ENCODE measurements around the gene CTNNA3.
"Not testable (repeated sequence)": the region's sequence is repeated elsewhere in the genome, so short reads cannot be mapped to it uniquely, and the experiment has no call there.

The CTNNA3 gene

DNA sequence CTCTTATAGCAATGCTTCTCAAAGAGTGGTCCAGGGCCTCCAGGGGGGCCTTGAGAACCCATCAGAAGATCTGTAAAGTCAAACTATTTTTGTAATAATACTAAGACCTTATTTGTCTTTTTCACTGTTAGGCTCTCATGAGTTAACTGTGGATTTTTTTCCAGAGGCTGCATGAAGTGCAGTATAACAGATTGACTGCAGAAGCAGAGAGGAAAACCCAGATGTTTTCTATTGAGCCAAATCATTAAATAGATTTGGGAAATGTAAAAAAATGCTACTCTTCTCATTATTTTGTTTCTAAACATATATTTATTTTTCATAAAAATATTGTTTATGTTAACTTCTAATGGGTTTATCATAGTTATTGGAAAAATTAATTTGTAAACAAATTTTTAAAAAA, 1359.2 kb downstream of the CTNNA3 start:
- DNase-seq: no peak

DNA sequence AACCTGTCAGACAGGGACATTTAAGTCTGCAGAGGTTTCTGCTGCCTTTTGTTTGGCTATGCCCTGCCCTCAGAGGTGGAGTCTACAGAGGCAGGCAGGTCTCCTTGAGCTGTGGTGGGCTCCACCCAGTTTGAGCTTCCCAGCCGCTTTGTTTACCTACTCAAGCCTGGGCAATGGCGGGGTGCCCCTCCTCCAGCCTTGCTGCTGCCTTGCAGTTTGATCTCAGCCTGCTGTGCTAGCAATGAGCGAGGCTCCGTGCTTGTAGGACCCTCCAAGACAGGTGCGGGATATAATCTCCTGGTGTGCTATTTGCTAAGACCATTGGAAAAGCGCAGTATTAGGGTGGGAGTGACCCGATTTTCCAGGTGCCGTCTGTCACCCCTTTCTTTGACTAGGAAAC, 1360.2 kb downstream of the CTNNA3 start:
- DNase-seq: not testable (repeated sequence)

DNA sequence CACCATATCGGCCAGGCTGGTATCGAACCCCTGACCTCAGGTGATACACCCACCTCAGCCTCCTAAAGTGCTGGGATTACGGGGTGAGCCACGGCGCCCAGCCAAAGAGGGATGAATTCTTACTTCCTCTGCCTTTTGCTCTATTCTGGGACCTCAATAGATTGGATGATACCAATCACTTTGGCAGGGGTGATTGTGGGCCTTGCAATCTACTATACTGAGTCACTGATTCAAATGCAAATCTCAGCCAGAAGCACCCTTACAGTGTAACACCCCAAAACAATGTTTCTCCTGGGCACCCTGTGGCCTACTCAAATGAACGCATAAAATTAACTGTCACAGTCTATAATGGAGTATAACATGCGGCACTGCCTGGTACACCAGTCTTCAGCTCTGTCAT, 1366.8 kb downstream of the CTNNA3 start:
- no peak for DNase-seq

DNA sequence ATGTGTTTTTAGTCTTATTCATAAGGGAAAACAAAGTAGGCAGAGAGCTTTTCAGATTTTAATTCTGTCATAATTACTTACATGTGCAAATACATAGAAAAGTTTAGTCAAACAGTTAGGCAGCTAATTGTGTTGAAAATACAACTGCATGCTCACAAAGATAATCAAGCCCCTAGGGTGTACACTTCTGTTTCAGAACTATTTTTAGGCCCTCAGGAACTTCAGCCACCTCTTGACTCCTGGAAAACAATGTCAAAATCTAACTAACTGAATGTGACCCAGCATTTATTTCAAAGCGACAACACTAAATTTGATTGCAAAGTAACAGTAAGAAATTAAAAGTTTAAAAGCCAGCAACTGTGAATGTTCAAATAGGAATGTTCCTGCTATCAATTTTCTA, 1369.1 kb downstream of the CTNNA3 start:
- no peak for DNase-seq

DNA sequence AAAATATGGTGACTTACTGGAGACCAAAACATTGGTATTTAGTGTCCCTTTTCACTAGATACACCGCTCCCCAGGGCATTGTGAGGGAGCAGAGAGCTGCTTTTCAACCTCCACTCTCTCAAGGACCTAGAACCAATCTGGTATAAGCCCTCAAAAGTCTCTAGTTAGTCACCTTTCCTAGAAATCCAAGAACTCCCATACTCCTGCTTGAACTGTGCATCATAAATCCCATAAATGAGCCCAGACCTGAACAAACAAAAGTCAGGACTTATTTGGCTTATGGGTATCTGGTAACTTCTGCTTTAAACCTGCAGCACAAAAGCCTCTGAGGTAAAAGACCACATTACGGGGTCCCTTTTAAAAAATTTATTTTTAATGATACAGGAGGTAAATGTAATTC, 1373.2 kb downstream of the CTNNA3 start:
- no peak for DNase-seq

GRCh38 chr10:66321723-66322665, 1374.0 kb downstream of the CTNNA3 start:
- no peak for DNase-seq

DNA sequence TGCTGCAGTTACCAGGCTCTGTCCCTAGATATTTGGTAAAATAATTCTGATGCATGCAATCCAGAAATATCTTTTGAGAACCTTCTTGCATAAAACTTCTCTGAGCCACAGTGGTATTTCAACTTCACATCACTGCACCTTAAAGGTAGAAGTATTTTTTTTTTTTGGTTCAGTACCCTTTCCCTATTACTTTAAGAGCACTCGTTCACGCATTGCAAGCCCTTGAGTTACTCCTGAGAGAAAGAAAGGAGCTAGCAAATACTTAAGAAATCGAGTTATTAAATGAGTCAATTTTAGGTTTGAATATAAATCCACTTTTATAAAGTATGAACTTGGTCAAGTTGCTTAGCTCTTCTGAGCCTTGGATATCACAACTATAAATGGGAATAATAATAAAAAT, 1377.2 kb downstream of the CTNNA3 start:
- DNase-seq: no peak

DNA sequence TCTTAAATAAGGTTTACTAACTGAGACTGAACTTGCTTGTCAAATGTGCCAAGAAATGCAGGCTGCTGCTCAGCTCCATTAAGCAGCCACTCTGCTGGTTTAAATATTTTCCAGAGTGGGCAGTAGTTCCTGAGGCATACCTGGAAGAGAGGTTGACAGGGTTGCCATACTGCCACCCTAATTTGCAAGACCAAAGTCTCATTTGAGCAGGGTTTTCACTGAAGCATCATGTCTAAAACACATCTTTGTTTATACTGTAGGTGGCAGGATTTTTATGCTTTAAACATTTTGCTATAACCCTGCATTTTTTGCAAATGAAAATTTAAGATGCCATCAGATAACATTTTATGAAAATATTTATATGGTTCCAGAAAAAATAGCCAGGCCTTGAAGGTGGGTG, 1388.2 kb downstream of the CTNNA3 start:
- DNase-seq: no peak

- no peak for DNase-seq
Observed at GRCh38 chr10:66301078-66301477, 1394.9 kb downstream of the CTNNA3 start.

GRCh38 chr10:66295602-66296001, 1400.4 kb downstream of the CTNNA3 start:
- DNase-seq: no peak

DNA sequence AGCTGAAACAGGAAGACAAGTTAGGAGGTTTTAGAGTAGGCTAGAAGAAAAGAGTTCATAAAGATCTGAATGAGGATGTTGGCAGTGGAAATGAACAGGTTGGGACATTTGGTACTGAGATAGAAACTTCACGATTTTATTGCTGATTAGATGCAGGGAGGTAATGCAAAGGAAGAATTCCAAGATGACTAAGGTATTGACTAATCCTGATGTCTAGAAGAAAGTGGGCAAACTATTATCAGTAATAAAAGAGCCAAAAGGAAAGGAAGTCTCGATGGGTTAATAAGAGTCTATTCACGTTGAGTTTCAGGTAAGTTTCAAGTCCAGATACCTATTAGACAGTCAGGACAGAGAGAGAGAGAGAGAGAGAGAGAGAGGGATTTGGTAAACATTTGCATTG, 1401.5 kb downstream of the CTNNA3 start:
- no peak for DNase-seq

GRCh38 chr10:66292922-66293321, 1403.1 kb downstream of the CTNNA3 start:
- no peak for DNase-seq

GRCh38 chr10:66292456-66292855, 1403.5 kb downstream of the CTNNA3 start:
- DNase-seq: no peak

GRCh38 chr10:66291133-66291532, 1404.9 kb downstream of the CTNNA3 start:
- DNase-seq: no peak

- DNase-seq: no peak
Observed at GRCh38 chr10:66284621-66285020, 1411.4 kb downstream of the CTNNA3 start.

- no peak for DNase-seq
Observed at GRCh38 chr10:66283874-66284464, 1412.0 kb downstream of the CTNNA3 start.

DNA sequence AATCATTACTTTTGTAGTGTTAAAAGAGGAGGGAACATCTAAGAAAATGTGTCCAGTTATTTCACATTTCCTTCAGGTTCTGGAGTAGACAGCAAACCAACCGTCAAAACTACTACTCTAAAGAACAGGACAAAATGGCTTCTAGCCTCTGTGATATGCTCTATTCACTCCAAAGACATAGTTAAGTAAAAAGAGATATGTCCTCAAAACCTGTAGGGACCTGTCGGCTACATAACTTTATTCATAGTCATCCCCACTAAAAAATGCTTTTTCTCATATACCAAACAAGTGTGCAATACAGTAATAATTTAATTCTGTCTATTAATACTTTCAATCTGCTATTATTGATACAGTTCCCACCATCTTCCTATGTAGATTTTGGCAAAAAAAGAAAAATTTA, 1412.9 kb downstream of the CTNNA3 start:
- DNase-seq: no peak

DNA sequence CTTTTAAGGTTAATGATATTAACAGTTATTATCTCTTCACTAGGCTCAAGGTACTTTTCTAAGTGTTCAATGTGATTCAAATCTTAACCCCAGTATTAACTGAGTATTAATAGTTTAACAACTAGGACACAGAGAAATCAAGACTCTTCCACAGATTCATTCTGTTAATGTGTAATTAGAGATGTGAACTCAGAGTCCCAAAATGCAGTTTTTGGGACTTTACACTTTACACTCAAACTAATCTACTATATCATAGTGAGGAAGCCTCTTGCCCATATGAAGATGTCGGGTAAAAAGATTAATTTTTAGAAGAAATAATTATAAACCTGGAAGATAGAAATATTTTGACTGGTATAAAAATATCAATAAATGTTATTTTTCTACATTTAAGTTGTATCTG, 1414.7 kb downstream of the CTNNA3 start:
- DNase-seq: no peak

GRCh38 chr10:66277481-66277880, 1418.5 kb downstream of the CTNNA3 start:
- no peak for DNase-seq

DNA sequence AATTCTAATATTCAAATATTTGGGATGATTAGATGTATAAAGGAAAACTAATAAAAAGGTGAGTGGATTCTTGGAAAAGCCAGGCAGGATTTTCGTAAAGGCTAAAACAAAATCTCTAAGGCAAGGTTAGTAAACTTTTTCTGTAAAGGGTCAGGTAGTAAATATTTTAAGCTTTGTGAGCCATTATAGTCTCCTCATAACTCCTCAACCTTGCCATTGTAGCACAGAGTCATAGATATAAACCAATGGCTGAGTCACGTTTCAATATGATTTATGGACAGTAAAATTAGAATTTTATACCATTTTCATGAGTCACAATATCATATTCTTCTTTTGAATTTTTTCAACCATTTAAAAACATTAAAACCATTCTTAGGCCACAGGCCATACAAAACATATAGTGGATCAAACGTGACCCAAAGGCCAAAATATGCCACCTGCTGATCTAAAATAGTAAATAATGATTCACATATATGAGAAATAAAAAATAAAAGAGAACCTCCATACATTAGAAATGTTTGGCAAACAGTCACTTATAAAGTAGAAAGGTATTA, 1422.0 kb downstream of the CTNNA3 start:
- no peak for DNase-seq

DNA sequence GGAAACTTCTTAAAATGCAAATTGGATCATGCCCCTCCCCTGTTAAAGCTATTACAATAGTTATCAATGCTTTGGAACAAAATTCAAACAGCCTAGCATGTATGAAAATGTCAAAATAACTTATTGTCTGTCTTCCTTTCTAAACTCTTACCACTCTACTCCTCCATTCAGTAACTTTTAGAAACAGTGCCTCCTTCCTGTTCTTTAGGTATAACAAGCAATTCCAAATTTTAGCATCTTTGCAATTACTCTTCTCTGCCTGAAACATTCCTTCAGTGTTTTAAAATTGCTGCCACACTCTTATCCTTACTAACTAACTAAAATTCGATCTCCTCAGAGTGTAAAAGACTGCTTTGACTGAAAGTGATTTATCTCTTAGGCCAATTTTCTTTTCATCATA, 1430.6 kb downstream of the CTNNA3 start:
- DNase-seq: no peak

- DNase-seq: no peak
Observed at GRCh38 chr10:66259836-66260235, 1436.2 kb downstream of the CTNNA3 start.

GRCh38 chr10:66258693-66259092, 1437.3 kb downstream of the CTNNA3 start:
- no peak for DNase-seq

GRCh38 chr10:66257801-66258200, 1438.2 kb downstream of the CTNNA3 start:
- no peak for DNase-seq
